GM18873 (cell line): Measurements from ENCODE around the gene E2F4.

Experiments used
- ATAC-seq: cut with Tn5 transposase; IDR thresholded peaks from one replicate; pipeline ENCODE4 v1.9.1; 2021; ENCODE audit warnings: mild to moderate bottlenecking, moderate library complexity, moderate number of reproducible peaks; ENCODE audit not compliant: unreplicated experiment, low FRiP score

The E2F4 gene

DNA sequence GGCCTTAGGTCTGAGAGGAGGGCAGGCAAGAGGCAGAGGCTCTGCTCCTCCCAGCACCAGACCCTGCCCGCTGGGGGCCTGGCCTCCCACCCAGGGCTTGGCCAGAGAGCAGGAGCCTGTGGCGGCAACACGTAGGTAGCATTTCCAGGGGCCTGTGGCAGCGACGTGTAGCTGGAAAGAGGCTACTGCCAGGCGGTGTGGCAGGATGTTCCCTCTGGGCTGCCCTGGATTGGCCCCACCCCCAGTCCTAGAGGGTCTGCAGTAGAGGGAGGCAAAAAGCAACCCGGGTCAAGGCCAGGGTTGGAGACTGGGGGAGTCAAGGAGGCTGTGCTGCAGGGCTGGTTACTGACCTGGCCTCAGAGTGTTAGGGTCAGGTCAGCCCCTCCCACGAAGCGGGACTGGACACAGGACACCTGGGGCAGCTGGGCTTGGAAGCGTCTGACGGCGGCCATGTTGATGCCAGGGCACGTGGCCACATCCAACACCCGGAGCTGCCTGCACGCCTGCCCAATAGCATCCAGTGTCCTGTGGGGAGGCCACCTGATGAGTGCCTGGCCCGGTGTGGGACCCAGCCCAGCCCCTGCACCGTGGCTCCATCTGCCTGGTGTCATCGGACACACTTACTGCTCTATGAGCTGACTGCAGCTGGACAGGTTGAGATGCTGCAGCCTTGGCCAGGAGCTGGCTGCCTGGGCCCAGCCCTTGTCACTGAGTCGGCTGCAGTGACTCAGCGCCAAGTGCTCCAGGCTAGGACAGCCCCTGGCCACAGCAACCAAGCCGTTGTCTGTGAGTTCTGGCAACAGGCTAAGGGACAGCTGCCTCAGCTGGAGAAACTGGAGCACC is 15.5 kb downstream of the E2F4 start:
- ATAC-seq, result no peak

GRCh38 chr16:67208154-67208896 is 16.4 kb downstream of the E2F4 start:
- ATAC-seq, result no peak

GRCh38 chr16:67209565-67209964 is 17.6 kb downstream of the E2F4 start:
- ATAC-seq, result no peak

GRCh38 chr16:67210069-67210937 is 18.3 kb downstream of the E2F4 start:
- no peak for ATAC-seq

GRCh38 chr16:67211674-67212073 is 19.7 kb downstream of the E2F4 start:
- no peak for ATAC-seq

- ATAC-seq, result no peak
Measured at GRCh38 chr16:67212766-67213165, 20.8 kb downstream of the E2F4 start.

- ATAC-seq, result no peak
Measured at GRCh38 chr16:67213197-67214019, 21.5 kb downstream of the E2F4 start.

DNA sequence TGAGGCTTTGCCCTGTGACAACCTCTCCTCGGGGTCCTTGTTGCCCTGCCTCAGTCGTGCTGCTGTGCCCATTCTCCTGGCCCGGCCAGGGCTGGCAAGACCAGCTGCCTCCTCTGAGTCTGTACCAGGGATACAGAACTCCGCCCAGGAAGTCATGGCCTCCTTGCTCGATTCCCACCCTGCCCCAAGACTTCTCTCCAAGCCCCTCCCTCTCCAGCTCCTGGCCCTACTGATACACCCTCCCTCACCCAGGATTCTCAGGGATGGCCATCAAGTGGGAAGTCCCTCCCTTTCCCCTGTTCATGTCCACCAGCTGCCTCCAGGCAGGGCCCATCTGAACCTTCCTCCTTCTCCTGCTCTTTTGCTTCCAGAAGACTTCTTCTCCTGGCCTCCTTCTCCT is 23.8 kb downstream of the E2F4 start:
- no peak for ATAC-seq

GRCh38 chr16:67216612-67217490 is 24.9 kb downstream of the E2F4 start:
- no peak for ATAC-seq

- ATAC-seq, result no peak
Measured at GRCh38 chr16:67223992-67224391, 32.0 kb downstream of the E2F4 start.

GRCh38 chr16:67226295-67226803 is 34.4 kb downstream of the E2F4 start:
- ATAC-seq, result no peak

DNA sequence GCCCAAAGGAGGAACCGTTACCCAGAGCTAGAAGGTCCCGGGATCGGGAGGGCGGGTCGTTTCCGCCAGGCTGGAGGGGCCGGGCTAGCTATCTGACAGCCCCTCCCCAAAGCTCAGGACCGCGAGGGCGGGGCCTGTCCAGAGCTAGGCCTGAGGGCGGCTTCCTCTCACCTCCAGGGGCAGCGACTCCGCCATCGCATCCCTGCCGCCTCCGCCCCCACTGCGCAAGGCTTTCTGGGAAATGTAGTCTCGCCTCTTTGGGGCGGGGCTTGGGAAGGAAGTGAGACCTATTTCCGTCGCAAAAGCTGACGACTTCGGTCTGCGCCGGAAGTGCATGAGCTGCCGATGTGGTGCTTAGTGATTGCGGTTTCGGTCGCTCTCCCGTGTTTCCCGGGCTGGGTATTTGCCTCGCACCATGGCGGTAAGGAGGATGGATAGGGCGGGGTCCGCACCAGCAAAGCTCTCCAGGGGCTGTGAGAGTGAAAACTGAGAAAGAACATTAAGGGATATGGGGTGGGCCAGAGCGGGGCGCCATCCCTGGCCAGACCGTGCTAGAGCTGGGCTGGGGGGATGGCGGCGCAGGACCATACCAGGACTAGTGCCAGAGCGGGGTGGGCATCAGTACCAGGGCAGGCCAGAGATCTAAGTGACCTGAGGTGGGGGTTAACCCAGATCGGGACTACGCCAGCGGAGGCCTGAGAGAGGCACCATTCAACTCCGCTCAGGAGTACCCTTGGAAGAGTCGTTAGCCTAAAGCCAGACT is 35.0 kb downstream of the E2F4 start, which contains the start of gene TMEM208:
Gene TMEM208 (plus strand): TSS at position 327 of the 763 bp plus-strand sequence. CDS start 89 bp downstream, at position 416.
- peak; percentile 80 for ATAC-seq

- ATAC-seq, result no peak
Measured at GRCh38 chr16:67227567-67227921, 35.6 kb downstream of the E2F4 start.

DNA sequence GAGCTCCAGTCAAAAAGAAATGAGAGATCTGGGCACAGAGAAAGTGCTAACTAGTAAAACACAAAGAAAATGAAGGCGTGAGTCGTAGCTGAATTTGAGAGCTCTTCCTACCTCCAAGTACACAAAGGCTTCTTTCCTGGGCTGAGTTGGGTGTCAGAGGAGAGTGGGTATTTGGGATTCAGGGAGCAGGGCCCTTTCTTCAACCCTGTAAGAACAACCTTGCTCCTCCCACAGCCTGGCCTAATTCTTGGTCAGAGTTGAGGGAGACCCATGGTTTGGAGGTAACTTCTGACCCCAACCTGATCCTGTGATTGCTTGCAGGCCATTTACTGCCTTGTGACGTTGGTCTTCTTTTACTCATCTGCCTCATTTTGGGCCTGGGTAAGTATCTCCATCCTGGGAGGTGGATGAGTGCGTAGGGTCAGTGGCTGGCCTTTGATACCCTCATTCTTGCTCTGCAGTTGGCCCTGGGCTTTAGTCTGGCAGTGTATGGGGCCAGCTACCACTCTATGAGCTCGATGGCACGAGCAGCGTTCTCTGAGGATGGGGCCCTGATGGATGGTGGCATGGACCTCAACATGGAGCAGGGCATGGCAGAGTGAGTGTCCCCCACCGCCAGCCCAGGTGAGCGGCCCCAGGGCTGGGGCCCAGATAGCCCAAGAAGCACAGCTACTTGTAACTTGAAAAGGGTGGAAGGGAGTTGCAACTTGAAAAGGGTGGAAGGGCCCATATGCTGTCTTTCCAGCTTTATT is 36.3 kb downstream of the E2F4 start:
- ATAC-seq, result no peak

GRCh38 chr16:67228905-67229304 is 37.0 kb downstream of the E2F4 start:
- no peak for ATAC-seq

DNA sequence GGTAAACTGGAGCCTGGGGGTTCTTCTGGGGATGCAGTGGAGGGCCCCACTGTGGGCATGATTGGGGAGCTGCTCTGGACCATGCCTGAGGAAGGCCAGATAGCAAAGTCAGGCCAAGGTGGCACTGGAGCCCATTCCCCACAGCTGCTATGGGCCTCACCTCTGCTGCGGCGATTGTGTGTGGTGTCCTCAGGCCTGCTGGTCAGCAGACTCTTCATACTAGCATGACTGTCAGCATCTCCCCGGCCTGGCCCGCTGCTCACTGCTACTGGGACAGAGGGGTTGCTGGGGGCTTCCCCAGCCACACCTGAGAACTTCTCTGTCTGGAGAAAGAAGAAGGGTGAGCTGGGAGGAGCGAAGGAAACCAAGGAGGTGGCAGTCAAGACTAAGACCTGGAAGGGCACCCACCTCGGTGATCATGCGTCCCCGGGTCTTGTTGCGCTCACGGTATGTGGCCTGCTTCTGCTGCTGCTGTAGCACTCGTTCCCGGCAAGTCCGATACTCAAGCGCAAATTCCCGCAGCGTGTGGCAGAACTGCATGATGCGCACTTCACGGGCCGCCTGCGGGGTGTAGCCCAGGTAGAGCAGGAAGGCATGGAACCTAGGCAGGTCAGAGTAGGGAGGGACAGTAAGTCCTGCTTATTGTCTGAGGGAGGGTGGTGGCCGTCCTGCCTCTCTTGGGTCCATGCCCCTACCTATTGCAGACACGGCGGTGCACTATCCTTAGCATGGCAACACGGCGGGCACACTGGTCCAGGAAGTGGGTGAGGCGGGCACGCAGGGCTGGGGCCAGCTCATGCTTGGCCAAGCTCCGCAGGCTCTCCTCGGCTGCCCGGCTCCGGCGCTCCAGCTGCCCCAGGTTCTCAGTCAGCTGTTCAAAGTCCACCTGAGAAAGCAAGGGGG is 38.2 kb downstream of the E2F4 start:
- no peak for ATAC-seq
